Panc1 (cell line): ENCODE data around the gene SGCA.

ENCODE experiments used
- CTCF ChIP-seq: fragments of 450-650 bp; IDR thresholded peaks from 2 replicates; pipeline ENCODE4 v1.5.1; 2017; ENCODE audit warnings: mild to moderate bottlenecking
- POLR2AphosphoS5 ChIP-seq: IDR thresholded peaks from 2 replicates; pipeline ENCODE4 v1.6.1; 2012; ENCODE audit warnings: mild to moderate bottlenecking, low read depth, low read length, moderate library complexity
- REST ChIP-seq, 2 experiments: IDR thresholded peaks; 2 replicates each; pipeline ENCODE4 v1.6.1; 2011 to 2012; ENCODE audit warnings: low read depth in 2 of 2, control low read depth in 1 of 2, low read length in 1 of 2, mild to moderate bottlenecking in 1 of 2, moderate library complexity in 1 of 2; ENCODE audit not compliant: insufficient read depth in 1 of 2
- SIN3A ChIP-seq: IDR thresholded peaks from 2 replicates; pipeline ENCODE4 v1.6.1; 2012; ENCODE audit warnings: low read depth, mild to moderate bottlenecking, low read length, moderate library complexity, borderline replicate concordance; ENCODE audit not compliant: insufficient read depth

- TF ChIP-seq CTCF = no peak
- TF ChIP-seq REST (IDR thresholded peaks at IDR 0.05; ENCODE audit: insufficient read depth in 1 of 2, low read depth in 2 of 2, low read length in 1 of 2) = no peak
- no peak; the same call in 1 of the 2 replicates for TF ChIP-seq POLR2AphosphoS5
- no peak for TF ChIP-seq SIN3A
These were observed 15.3 kb upstream of the SGCA start, which contains the start of gene PPP1R9B for GRCh38 chr17:50150354-50151040.
